BJ (cell line): Measurements from ENCODE around the gene KRTAP6-3. TPM values are rescaled to one million over a fixed set of nuclear protein-coding genes. Genes with fewer than 3 reads are reported as not detected.

Experiments
- CTCF ChIA-PET: fragments of 350-600 bp; formaldehyde crosslinking; extraction: SDS; loops from one replicate; lab custom pipeline; 2021; ENCODE audit warnings: antibody characterized with exemption, inconsistent platforms; lab: Yijun Ruan, JAX
- POLR2A ChIA-PET: fragments of 300-600 bp; sonication (Branson Sonifier 250); formaldehyde crosslinking; extraction: SDS; loops from one replicate; lab custom pipeline; 2021; ENCODE audit warnings: antibody characterized with exemption; lab: Charles Lee
- DNase-seq: peaks from one replicate; pipeline ENCODE4 v3.0.0-alpha.2; 2011; ENCODE audit warnings: low read depth
- H3K27me3 ChIP-seq: 2 replicates; pipeline ENCODE4 v1.6.0; 2011; ENCODE audit warnings: low read length; ENCODE audit not compliant: control insufficient read depth, insufficient read depth
- H3K36me3 ChIP-seq: 2 replicates; pipeline ENCODE4 v1.5.1; 2011; ENCODE audit warnings: low read length; ENCODE audit not compliant: control insufficient read depth, insufficient read depth
- H3K4me3 ChIP-seq: 2 replicates; pipeline ENCODE4 v1.5.1; 2011; ENCODE audit warnings: low read depth, mild to moderate bottlenecking, control low read depth, low read length
- polyA plus RNA-seq: library from polyadenylated mRNA; depleted of rRNA; stranded (reverse); fragments of >200 nt; gene quantifications from 2 replicates; pipeline ENCODE4 v1.2.3, GENCODE V29; 2011
- TF ChIP-seq, protein P1 (sequence below): IDR thresholded peaks from 2 replicates; pipeline ENCODE4 v1.5.1; 2011; ENCODE audit warnings: low read depth, mild to moderate bottlenecking, control low read depth, inconsistent platforms, low read length, moderate library complexity; ENCODE audit not compliant: insufficient read depth

KRTAP6-3 gene
- polyA plus RNA-seq, 1 experiment, result not detected

DNA sequence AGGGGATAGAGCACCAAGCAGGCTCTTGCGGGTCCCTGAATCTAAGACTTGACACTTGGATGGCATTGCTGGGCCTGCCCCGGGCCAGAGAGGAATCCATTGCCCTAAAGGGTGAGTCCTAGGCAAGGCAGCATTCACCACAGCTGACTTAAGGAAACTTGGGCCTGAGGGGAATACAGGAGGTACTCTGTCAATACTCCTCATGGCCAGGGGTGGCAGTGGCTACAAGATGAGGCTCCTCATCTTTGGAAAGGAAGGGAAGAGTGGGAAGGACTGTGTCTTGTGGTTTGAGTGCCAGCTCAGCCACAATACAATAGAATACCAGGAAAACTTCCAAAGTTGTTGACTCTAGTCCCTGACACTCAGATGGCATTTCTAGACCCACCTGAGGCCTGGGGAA, 13.7 kb downstream of the KRTAP6-3 start:
- ChIA-PET POLR2A (no interaction called here), CTCF (no interaction called here)
- no peak for DNase-seq
- Histone ChIP-seq H3K27me3 (no peaks in the 10 kb centered on the region), H3K36me3 (no peaks in the 10 kb centered on the region), H3K4me3 (no peak overlapping the region)
- TF ChIP-seq, protein P1, sequence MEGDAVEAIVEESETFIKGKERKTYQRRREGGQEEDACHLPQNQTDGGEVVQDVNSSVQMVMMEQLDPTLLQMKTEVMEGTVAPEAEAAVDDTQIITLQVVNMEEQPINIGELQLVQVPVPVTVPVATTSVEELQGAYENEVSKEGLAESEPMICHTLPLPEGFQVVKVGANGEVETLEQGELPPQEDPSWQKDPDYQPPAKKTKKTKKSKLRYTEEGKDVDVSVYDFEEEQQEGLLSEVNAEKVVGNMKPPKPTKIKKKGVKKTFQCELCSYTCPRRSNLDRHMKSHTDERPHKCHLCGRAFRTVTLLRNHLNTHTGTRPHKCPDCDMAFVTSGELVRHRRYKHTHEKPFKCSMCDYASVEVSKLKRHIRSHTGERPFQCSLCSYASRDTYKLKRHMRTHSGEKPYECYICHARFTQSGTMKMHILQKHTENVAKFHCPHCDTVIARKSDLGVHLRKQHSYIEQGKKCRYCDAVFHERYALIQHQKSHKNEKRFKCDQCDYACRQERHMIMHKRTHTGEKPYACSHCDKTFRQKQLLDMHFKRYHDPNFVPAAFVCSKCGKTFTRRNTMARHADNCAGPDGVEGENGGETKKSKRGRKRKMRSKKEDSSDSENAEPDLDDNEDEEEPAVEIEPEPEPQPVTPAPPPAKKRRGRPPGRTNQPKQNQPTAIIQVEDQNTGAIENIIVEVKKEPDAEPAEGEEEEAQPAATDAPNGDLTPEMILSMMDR, result no peak

DNA sequence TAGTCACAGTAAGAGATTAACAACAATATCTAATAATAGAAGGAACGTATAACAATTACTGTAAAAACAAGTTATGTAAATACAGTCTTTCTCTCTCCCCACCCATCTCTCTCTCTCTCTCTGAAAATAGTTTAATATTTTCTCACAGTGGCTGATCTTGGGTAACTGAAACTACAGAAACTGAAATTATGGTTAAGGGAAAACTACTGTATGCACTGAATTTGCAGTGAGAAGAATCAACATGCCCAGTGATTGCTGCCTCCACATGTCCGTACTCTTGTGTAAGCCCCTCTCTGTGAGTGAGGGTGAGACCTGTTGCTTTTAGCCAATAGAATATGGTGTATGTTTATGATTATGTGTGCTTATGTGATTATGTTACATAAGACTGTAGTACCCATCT, 19.9 kb downstream of the KRTAP6-3 start:
- Histone ChIP-seq H3K36me3 (no peaks in the 10 kb centered on the region), H3K4me3 (no peak overlapping the region), H3K27me3 (no peaks in the 10 kb centered on the region)
- no peak for DNase-seq
- ChIA-PET POLR2A (no interaction called here), CTCF (no interaction called here)
- TF ChIP-seq, protein P1, result no peak

DNA sequence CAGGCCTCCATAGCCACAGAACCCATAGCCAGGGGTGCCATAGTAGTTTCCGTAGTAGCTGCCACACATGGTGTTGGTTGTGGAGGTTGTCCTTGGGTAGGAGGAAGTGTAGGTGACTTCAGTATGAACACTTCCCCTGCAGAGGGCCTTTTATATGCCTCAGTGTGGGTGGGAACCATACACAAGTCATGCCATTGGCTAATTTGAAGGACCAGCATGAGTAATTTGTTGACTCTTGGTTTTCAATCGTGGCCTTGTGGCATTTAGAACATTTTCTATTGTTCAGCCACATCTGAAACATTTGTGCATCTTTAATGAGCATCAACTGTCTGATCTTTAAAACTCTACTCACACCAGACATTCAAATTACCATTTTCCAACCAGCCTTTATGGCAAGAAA, 21.6 kb downstream of the KRTAP6-3 start, which contains the start of gene KRTAP6-1:
Gene KRTAP6-1, minus strand, starts transcription at position 95 of the 400 bp plus-strand sequence. Its CDS starts 26 bp downstream, at position 69.
- DNase-seq, result no peak
- Histone ChIP-seq H3K4me3 (no peak within 1 kb of the TSS), H3K36me3 (no peaks in the 10 kb centered on the region), H3K27me3 (no peaks in the 10 kb centered on the region)
- TF ChIP-seq, protein P1, result no peak
- CTCF ChIA-PET, result no interaction called here
- POLR2A ChIA-PET, result no interaction called here

DNA sequence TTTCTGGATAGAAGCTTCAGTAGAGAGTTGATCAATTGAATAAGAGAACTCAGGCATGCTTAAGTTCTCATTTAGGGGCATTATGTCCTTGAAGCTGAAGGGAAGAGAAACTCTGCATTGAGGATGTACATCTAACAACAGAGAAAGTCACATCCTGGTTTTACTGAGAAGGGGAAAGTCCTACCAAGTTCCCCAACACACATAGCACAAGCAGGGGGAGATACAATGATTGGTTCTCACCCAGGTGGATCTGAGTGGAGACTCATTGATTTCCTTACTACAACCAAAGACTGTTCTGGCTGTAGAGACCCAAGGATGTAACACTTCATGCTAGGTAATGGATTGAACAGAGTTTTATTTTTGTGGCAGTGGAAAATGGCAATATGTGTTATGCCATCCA, 23.0 kb downstream of the KRTAP6-3 start:
- CTCF ChIA-PET, result no interaction called here
- TF ChIP-seq, protein P1, result no peak
- Histone ChIP-seq H3K4me3 (no peak overlapping the region), H3K36me3 (no peaks in the 10 kb centered on the region), H3K27me3 (no peaks in the 10 kb centered on the region)
- DNase-seq, result no peak
- POLR2A ChIA-PET, result no interaction called here

DNA sequence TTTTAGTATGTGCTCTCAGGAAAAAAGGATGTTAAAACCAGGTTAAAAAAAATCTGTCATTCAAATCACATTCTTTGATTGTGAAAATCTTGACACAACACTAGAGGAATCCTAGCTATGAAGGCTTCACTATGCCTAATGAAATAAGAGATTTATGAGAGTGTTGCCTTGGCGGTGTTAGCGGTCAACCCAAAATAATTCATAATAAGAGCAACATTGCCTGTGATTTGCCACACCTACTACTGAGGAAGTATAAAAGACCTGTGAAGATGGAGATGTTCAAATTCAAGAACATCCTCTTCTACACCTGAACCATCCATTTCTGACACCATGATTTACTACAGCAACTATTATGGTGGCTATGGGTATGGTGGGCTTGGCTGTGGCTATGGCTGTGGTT, 23.9 kb downstream of the KRTAP6-3 start, which contains the start of gene KRTAP20-1:
Gene KRTAP20-1, plus strand, starts transcription at position 301 of the 400 bp plus-strand sequence. Its CDS starts 30 bp downstream, at position 331.
- no peak for DNase-seq
- Histone ChIP-seq H3K36me3 (no peaks in the 10 kb centered on the region), H3K27me3 (no peaks in the 10 kb centered on the region), H3K4me3 (no peak within 1 kb of the TSS)
- ChIA-PET CTCF (no interaction called here), POLR2A (no interaction called here)
- TF ChIP-seq, protein P1, result no peak
